ENCODE data around the gene CHST2. TPM values are rescaled to one million over a fixed set of nuclear protein-coding genes. Genes with fewer than 3 reads are reported as not detected.

Gene CHST2
- polyA plus RNA-seq, 1 experiment: 0.38 TPM

GRCh38 chr3:143140550-143140949 lies 21.0 kb downstream of the CHST2 start:
- no peak overlapping the region for H3K4me3 ChIP-seq (ENCODE audit: low read depth, low read length)
- H3K27me3 ChIP-seq (ENCODE audit: control insufficient read depth, insufficient read depth, low read length): no peaks in the 10 kb centered on the region
- H3K36me3 ChIP-seq (ENCODE audit: control insufficient read depth, insufficient read depth, low read length): no peaks in the 10 kb centered on the region
- no peak for TF ChIP-seq CTCF (IDR thresholded peaks at IDR 0.05; ENCODE audit: insufficient read depth, low read depth, low read length)
- ChIA-PET POLR2A (no interaction called here), CTCF (no interaction called here)
- DNase-seq (ENCODE audit: low read depth): no peak

- no peaks in the 10 kb centered on the region for H3K36me3 ChIP-seq (ENCODE audit: control insufficient read depth, insufficient read depth, low read length)
- H3K4me3 ChIP-seq (ENCODE audit: low read depth, low read length): no peak overlapping the region
- no peak for DNase-seq (ENCODE audit: low read depth)
- CTCF ChIA-PET: interaction anchor here (0.9 to 1.2 kb wide), 2 partner anchors 10 to 12 kb away, joined by 3 to 6 read pairs; no protein-coding TSS in a partner anchor
- TF ChIP-seq CTCF (IDR thresholded peaks at IDR 0.05; ENCODE audit: insufficient read depth, low read depth, low read length): no peak
- no peaks in the 10 kb centered on the region for H3K27me3 ChIP-seq (ENCODE audit: control insufficient read depth, insufficient read depth, low read length)
- POLR2A ChIA-PET: no interaction called here
These were observed 22.8 kb downstream of the CHST2 start for GRCh38 chr3:143142354-143142753.

- H3K4me3 ChIP-seq (ENCODE audit: low read depth, low read length): no peak overlapping the region
- ChIA-PET POLR2A (no interaction called here), CTCF (interaction anchor here (1.0 kb wide), 1 partner anchor 23 kb away, joined by 3 read pairs; no protein-coding TSS in a partner anchor)
- H3K27me3 ChIP-seq (ENCODE audit: control insufficient read depth, insufficient read depth, low read length): no peaks in the 10 kb centered on the region
- no peak for DNase-seq (ENCODE audit: low read depth)
- H3K36me3 ChIP-seq (ENCODE audit: control insufficient read depth, insufficient read depth, low read length): no peaks in the 10 kb centered on the region
- TF ChIP-seq CTCF (IDR thresholded peaks at IDR 0.05; ENCODE audit: insufficient read depth, low read depth, low read length): no peak
These were observed 26.3 kb downstream of the CHST2 start for GRCh38 chr3:143145906-143146305.

GRCh38 chr3:143146486-143147274 lies 27.1 kb downstream of the CHST2 start:
- CTCF ChIA-PET: interaction anchor here (1.0 kb wide), 1 partner anchor 22 kb away, joined by 3 read pairs; no protein-coding TSS in a partner anchor
- DNase-seq (ENCODE audit: low read depth): no peak
- no peak for TF ChIP-seq CTCF (IDR thresholded peaks at IDR 0.05; ENCODE audit: insufficient read depth, low read depth, low read length)
- Histone ChIP-seq H3K27me3 (ENCODE audit: control insufficient read depth, insufficient read depth, low read length) (no peaks in the 10 kb centered on the region), H3K36me3 (ENCODE audit: control insufficient read depth, insufficient read depth, low read length) (no peaks in the 10 kb centered on the region), H3K4me3 (ENCODE audit: low read depth, low read length) (no peak overlapping the region)
- POLR2A ChIA-PET: interaction anchor here (0.6 kb wide), 2 partner anchors 17 to 375 kb away, joined by 7 to 8 read pairs; no protein-coding TSS in a partner anchor

GRCh38 chr3:143147707-143148106 lies 28.1 kb downstream of the CHST2 start:
- POLR2A ChIA-PET: interaction anchor here (0.6 kb wide), 2 partner anchors 18 to 374 kb away, joined by 7 to 8 read pairs; no protein-coding TSS in a partner anchor
- Histone ChIP-seq H3K27me3 (ENCODE audit: control insufficient read depth, insufficient read depth, low read length) (no peaks in the 10 kb centered on the region), H3K36me3 (ENCODE audit: control insufficient read depth, insufficient read depth, low read length) (no peaks in the 10 kb centered on the region), H3K4me3 (ENCODE audit: low read depth, low read length) (no peak overlapping the region)
- no peak for TF ChIP-seq CTCF (IDR thresholded peaks at IDR 0.05; ENCODE audit: insufficient read depth, low read depth, low read length)
- no peak for DNase-seq (ENCODE audit: low read depth)
- CTCF ChIA-PET: interaction anchor here (0.6 kb wide), 1 partner anchor 497 kb away, joined by 4 read pairs; no protein-coding TSS in a partner anchor

All from BJ (cell line).